HG03432 (cell line): ENCODE data around the gene SLC9A7.
"Not testable (repeated sequence)": the region's sequence is repeated elsewhere in the genome, so short reads cannot be mapped to it uniquely, and the experiment has no call there.

Experiments used
- ATAC-seq: cut with Tn5 transposase; IDR thresholded peaks from one replicate; pipeline ENCODE4 v1.9.1; 2021; ENCODE audit warnings: mild to moderate bottlenecking, moderate library complexity; ENCODE audit not compliant: unreplicated experiment

Gene SLC9A7

GRCh38 chrX:46754586-46755061 lies 4.3 kb downstream of the SLC9A7 start:
- ATAC-seq, result peak; percentile 21

- ATAC-seq, result no peak
These were observed 4.9 kb downstream of the SLC9A7 start for GRCh38 chrX:46754036-46754435.

- ATAC-seq, result no peak
These were observed 8.0 kb downstream of the SLC9A7 start for GRCh38 chrX:46750889-46751288.

- no peak for ATAC-seq
These were observed 14.9 kb downstream of the SLC9A7 start for GRCh38 chrX:46744009-46744408.

- no peak for ATAC-seq
These were observed 15.9 kb downstream of the SLC9A7 start for GRCh38 chrX:46743046-46743445.

GRCh38 chrX:46739736-46740135 lies 19.2 kb downstream of the SLC9A7 start:
- no peak for ATAC-seq

- ATAC-seq, result no peak
These were observed 21.5 kb downstream of the SLC9A7 start for GRCh38 chrX:46737462-46737861.

- ATAC-seq, result no peak
These were observed 21.9 kb downstream of the SLC9A7 start for GRCh38 chrX:46737041-46737440.

- ATAC-seq, result no peak
These were observed 23.3 kb downstream of the SLC9A7 start for GRCh38 chrX:46735622-46736021.

- ATAC-seq, result no peak
These were observed 25.7 kb downstream of the SLC9A7 start for GRCh38 chrX:46733226-46733625.

GRCh38 chrX:46730765-46731164 lies 28.2 kb downstream of the SLC9A7 start:
- ATAC-seq, result no peak

GRCh38 chrX:46727441-46727840 lies 31.5 kb downstream of the SLC9A7 start:
- no peak for ATAC-seq

- not testable (repeated sequence) for ATAC-seq
These were observed 35.4 kb downstream of the SLC9A7 start for GRCh38 chrX:46723569-46723927.

GRCh38 chrX:46722742-46723568 lies 36.0 kb downstream of the SLC9A7 start:
- ATAC-seq, result no peak

GRCh38 chrX:46716796-46717195 lies 42.1 kb downstream of the SLC9A7 start:
- no peak for ATAC-seq

GRCh38 chrX:46715997-46716396 lies 42.9 kb downstream of the SLC9A7 start:
- ATAC-seq, result no peak

GRCh38 chrX:46715530-46715929 lies 43.4 kb downstream of the SLC9A7 start:
- ATAC-seq, result no peak

- peak; percentile 61 for ATAC-seq
These were observed 45.0 kb downstream of the SLC9A7 start for GRCh38 chrX:46713672-46714490.

- ATAC-seq, result no peak
These were observed 46.2 kb downstream of the SLC9A7 start for GRCh38 chrX:46712764-46713163.

- no peak for ATAC-seq
These were observed 47.8 kb downstream of the SLC9A7 start for GRCh38 chrX:46710927-46711623.

- ATAC-seq, result no peak
These were observed 48.5 kb downstream of the SLC9A7 start for GRCh38 chrX:46710425-46710824.
